Activated CD8-positive, alpha-beta memory T cell treated with anti-CD3 and anti-CD28 coated beads for 36 hours (primary cell): Measurements from ENCODE around the gene ANKRD37. TPM values are rescaled to one million over a fixed set of nuclear protein-coding genes. Genes with fewer than 3 reads are reported as not detected.

Experiments used
- CTCF ChIA-PET: fragments of 350-600 bp; sonication (Branson Sonifier 250); formaldehyde crosslinking; loops from one replicate; lab custom pipeline; 2021; ENCODE audit warnings: antibody characterized with exemption; lab: Charles Lee
- POLR2A ChIA-PET: fragments of 350-600 bp; sonication (Branson Sonifier 250); formaldehyde crosslinking; loops from one replicate; lab custom pipeline; 2021; ENCODE audit warnings: antibody characterized with exemption; lab: Charles Lee
- total RNA-seq, 2 experiments: library from RNA; stranded (reverse); gene quantifications; one replicate each; pipeline ENCODE4 v1.2.3, GENCODE V29; 2021

Gene ANKRD37
- total RNA-seq, 2 experiments from 2014 or later: 16.1 to 18.8 TPM

- ChIA-PET CTCF (interaction anchor here (0.7 to 1.7 kb wide), 3 partner anchors 9 to 193 kb away, joined by 3 to 5 read pairs (median 4); partner anchors contain the start of genes ANKRD37, LRP2BP and UFSP2), POLR2A (interaction anchor here (1.3 kb wide), 1 partner anchor 9 kb away, joined by 3 read pairs; the partner anchor contains the start of gene ANKRD37)
These were observed 8.8 kb downstream of the ANKRD37 start for GRCh38 chr4:185405296-185405999.

- POLR2A ChIA-PET: no interaction called here
- CTCF ChIA-PET: no interaction called here
These were observed 11.8 kb downstream of the ANKRD37 start for GRCh38 chr4:185408432-185408831.

- POLR2A ChIA-PET: no interaction called here
- CTCF ChIA-PET: no interaction called here
These were observed 15.2 kb downstream of the ANKRD37 start for GRCh38 chr4:185411849-185412248.

GRCh38 chr4:185412412-185412811, 15.8 kb downstream of the ANKRD37 start:
- ChIA-PET CTCF (interaction anchor here (0.6 kb wide), 1 partner anchor 67 kb away, joined by 3 read pairs; no protein-coding TSS in a partner anchor), POLR2A (no interaction called here)

GRCh38 chr4:185416955-185417354, 20.3 kb downstream of the ANKRD37 start:
- CTCF ChIA-PET: no interaction called here

GRCh38 chr4:185421366-185422124, 24.9 kb downstream of the ANKRD37 start:
- POLR2A ChIA-PET: no interaction called here
- CTCF ChIA-PET: no interaction called here

More at GRCh38 chr4:185416955-185417354, 20.3 kb downstream of the ANKRD37 start:
- POLR2A ChIA-PET: no interaction called here

GRCh38 chr4:185424905-185425646, 28.4 kb downstream of the ANKRD37 start:
- POLR2A ChIA-PET: interaction anchor here (0.6 to 0.9 kb wide), 2 partner anchors 30 to 203 kb away, joined by 3 to 9 read pairs; partner anchors contain the start of gene LRP2BP
- CTCF ChIA-PET: interaction anchor here (0.9 to 1.6 kb wide), 2 partner anchors 20 to 173 kb away, joined by 3 read pairs; no protein-coding TSS in a partner anchor

- POLR2A ChIA-PET: interaction anchor here (0.6 to 1.2 kb wide), 3 partner anchors 31 to 204 kb away, joined by 3 to 9 read pairs (median 8); partner anchors contain the start of genes CCDC110 and LRP2BP
- CTCF ChIA-PET: interaction anchor here (0.7 to 1.6 kb wide), 5 partner anchors 21 to 213 kb away, joined by 3 read pairs; partner anchors contain the start of gene ANKRD37
These were observed 29.2 kb downstream of the ANKRD37 start, which contains the start of gene UFSP2 for GRCh38 chr4:185425647-185426352. Gene UFSP2, minus strand, starts transcription at chr4:185425964. Its CDS starts 96 bp downstream, at chr4:185425868.

GRCh38 chr4:185426960-185427688, 30.5 kb downstream of the ANKRD37 start:
- POLR2A ChIA-PET: interaction anchor here (0.7 to 1.2 kb wide), 2 partner anchors 44 to 678 kb away, joined by 8 to 10 read pairs; partner anchors contain the start of gene CCDC110
- CTCF ChIA-PET: interaction anchor here (0.7 to 1.0 kb wide), 3 partner anchors 9 to 168 kb away, joined by 3 to 6 read pairs (median 3); partner anchors contain the start of gene ANKRD37

- ChIA-PET CTCF (no interaction called here), POLR2A (no interaction called here)
These were observed 33.0 kb downstream of the ANKRD37 start for GRCh38 chr4:185429660-185430059.

- ChIA-PET POLR2A (no interaction called here), CTCF (interaction anchor here (1.3 kb wide), 1 partner anchor 9 kb away, joined by 3 read pairs; no protein-coding TSS in a partner anchor)
These were observed 38.8 kb downstream of the ANKRD37 start for GRCh38 chr4:185435466-185435865.

GRCh38 chr4:185437809-185438208, 41.2 kb downstream of the ANKRD37 start:
- POLR2A ChIA-PET: no interaction called here
- CTCF ChIA-PET: no interaction called here

- ChIA-PET POLR2A (no interaction called here), CTCF (no interaction called here)
These were observed 44.8 kb downstream of the ANKRD37 start for GRCh38 chr4:185441479-185441878.

- ChIA-PET CTCF (no interaction called here), POLR2A (no interaction called here)
These were observed 48.6 kb downstream of the ANKRD37 start for GRCh38 chr4:185445209-185445608.
